ENCODE data around the gene GUF1.
"Not testable (repeated sequence)": the region's sequence is repeated elsewhere in the genome, so short reads cannot be mapped to it uniquely, and the experiment has no call there.

GUF1 gene

GRCh38 chr4:44725166-44725565, 46.9 kb downstream of the GUF1 start:
- Histone ChIP-seq H3K27ac (peak overlapping the region in 8 of 11 experiments; percentile 83 to 93 (median 90); a peak in 12 of 22 replicates), H4K20me1 (peaks cover 3 to 56% (median 39%) of the 10 kb centered on the region in 11 experiments; a peak in 20 of 22 replicates), H3K27me3 (no peaks in the 10 kb centered on the region), H3K4me1 (peaks cover 12 to 33% (median 23%) of the 10 kb centered on the region in 10 experiments), H3K4me3 (peak overlapping the region; percentile 73 to 95 (median 85)), H3K9ac (peak overlapping the region; percentile 84 to 93 (median 90)), H3K4me2 (peak overlapping the region; percentile 71 to 96 (median 87)), H3K36me3 (peaks cover 0 to 23% (median 8%) of the 10 kb centered on the region in 11 experiments; a peak in 9 of 22 replicates), H3K9me3 (replicated peaks in 1 of 11) (no peaks in the 10 kb centered on the region)
- no peak for TF ChIP-seq Cebpa-rat (IDR thresholded peaks at IDR 0.05)

DNA sequence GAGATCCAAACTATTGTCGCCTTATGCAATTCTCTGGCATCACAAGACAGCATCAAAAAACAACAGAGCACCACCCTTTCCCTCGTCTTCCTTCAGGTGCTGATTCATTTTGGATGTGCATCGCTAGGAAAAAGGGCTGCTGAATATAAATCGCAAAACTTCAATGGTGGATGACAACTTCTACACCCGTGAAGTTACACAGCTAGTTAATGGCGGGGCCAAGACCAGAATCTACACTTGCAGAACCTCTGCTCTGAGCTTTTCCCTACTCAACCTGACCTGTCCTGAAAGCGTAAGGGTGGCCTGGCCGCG, 47.5 kb downstream of the GUF1 start:
- TF ChIP-seq Cebpa-rat (IDR thresholded peaks at IDR 0.05), result no peak
- Histone ChIP-seq H3K36me3 (peaks cover 0 to 22% (median 3%) of the 10 kb centered on the region in 11 experiments; a peak in 8 of 22 replicates), H3K4me3 (peak overlapping the region; percentile 73 to 95 (median 85)), H3K4me1 (peaks cover 12 to 33% (median 23%) of the 10 kb centered on the region in 10 experiments), H3K9ac (peak overlapping the region; percentile 84 to 93 (median 90)), H3K27me3 (no peaks in the 10 kb centered on the region), H3K9me3 (replicated peaks in 1 of 11) (no peaks in the 10 kb centered on the region), H3K27ac (peak overlapping the region; percentile 78 to 93 (median 89); a peak in 21 of 22 replicates), H4K20me1 (peaks cover 0 to 51% (median 34%) of the 10 kb centered on the region in 11 experiments; a peak in 19 of 22 replicates), H3K4me2 (peak overlapping the region; percentile 71 to 96 (median 87))

GRCh38 chr4:44726038-44726871, 48.0 kb downstream of the GUF1 start, which contains the start of gene GNPDA2:
Gene GNPDA2 (minus strand): TSS chr4:44726556. CDS start chr4:44722207, 4,349 bp downstream.
- Histone ChIP-seq H3K9ac (peak within 1 kb of the TSS; percentile 84 to 93 (median 90)), H3K36me3 (peaks cover 0 to 16% (median 0%) of the 10 kb centered on the region in 11 experiments; a peak in 4 of 22 replicates), H3K4me3 (peak within 1 kb of the TSS; percentile 73 to 95 (median 85)), H3K27ac (peak within 1 kb of the TSS; percentile 78 to 93 (median 89)), H3K4me2 (peak within 1 kb of the TSS; percentile 71 to 96 (median 87)), H3K9me3 (replicated peaks in 1 of 11) (no peaks in the 10 kb centered on the region), H3K27me3 (no peaks in the 10 kb centered on the region), H4K20me1 (peaks cover 0 to 45% (median 28%) of the 10 kb centered on the region in 11 experiments; a peak in 18 of 22 replicates), H3K4me1 (peaks cover 12 to 33% (median 23%) of the 10 kb centered on the region in 10 experiments)
- TF ChIP-seq Cebpa-rat (IDR thresholded peaks at IDR 0.05), result no peak

DNA sequence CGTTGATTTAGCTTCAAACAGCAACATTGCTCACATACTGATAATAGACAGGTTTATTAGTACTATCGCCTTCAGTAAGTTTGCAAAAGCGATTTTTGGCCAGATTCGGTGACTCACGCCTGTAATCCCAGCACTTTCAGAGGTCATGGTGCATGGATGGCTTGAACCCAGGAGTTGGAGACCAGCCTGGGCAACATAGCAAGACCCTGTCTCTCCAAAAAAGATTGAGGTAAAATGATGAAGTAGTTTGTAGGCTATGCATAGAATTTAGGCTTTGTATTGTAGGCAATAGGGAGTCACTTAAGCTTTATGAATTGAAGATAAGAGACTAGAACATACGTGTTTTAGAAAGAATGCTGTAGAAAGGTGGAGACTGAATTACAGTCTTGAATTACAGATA, 49.3 kb downstream of the GUF1 start:
- peak overlapping the region in 7 of 11 experiments; percentile 71 to 89 (median 87); a peak in 11 of 22 replicates for H3K4me2 ChIP-seq
- peaks cover 0 to 33% (median 18%) of the 10 kb centered on the region in 11 experiments; a peak in 16 of 22 replicates for H4K20me1 ChIP-seq
- no peak overlapping the region for H3K9ac ChIP-seq
- no peak for TF ChIP-seq Cebpa-rat (IDR thresholded peaks at IDR 0.05)
- H3K4me3 ChIP-seq, result no peak overlapping the region
- no peak overlapping the region for H3K27ac ChIP-seq
- no peaks in the 10 kb centered on the region for H3K9me3 ChIP-seq (replicated peaks in 1 of 11)
- peaks cover 12 to 33% (median 23%) of the 10 kb centered on the region in 10 experiments for H3K4me1 ChIP-seq
- H3K36me3 ChIP-seq, result peaks cover 0 to 13% (median 0%) of the 10 kb centered on the region in 11 experiments; a peak in 3 of 22 replicates
- no peaks in the 10 kb centered on the region for H3K27me3 ChIP-seq

DNA sequence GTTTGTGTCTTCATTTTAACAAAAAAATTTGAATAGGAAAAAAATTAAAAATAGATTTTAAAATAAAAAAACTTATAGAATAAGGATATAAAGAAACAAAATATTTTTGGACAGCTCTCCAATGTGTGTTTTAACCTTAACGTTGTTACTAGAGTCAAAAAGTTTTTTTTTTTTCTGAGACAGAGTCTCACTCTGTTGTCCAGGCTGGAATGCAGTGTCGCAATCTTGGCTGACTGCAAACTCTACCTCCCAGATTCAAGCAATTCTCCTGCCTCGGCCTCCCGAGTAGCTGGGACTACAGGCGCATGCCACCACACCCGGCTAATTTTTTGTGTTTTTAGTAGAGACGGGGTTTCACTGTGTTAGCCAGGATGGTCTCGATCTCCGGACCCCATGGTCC, 50.5 kb downstream of the GUF1 start:
- H3K4me2 ChIP-seq; H3K27ac ChIP-seq; H3K27me3 ChIP-seq; H3K4me3 ChIP-seq; H3K9me3 ChIP-seq (replicated peaks in 1 of 11); H3K9ac ChIP-seq; H3K36me3 ChIP-seq: not testable (repeated sequence)
- Histone ChIP-seq H3K4me1 (peaks cover 12 to 29% (median 22%) of the 10 kb centered on the region in 10 experiments), H4K20me1 (peaks cover 0 to 21% (median 5%) of the 10 kb centered on the region in 11 experiments; a peak in 14 of 22 replicates)

GRCh38 chr4:44736900-44737299, 58.7 kb downstream of the GUF1 start:
- H3K27ac ChIP-seq, result 0 out of 22 replicates have a peak overlapping the region, but pooled peaks of 2 of the 11 experiments have one; percentile 15 to 23
- no peaks in the 10 kb centered on the region for H3K27me3 ChIP-seq
- H3K4me3 ChIP-seq, result no peak overlapping the region
- no peak for TF ChIP-seq Cebpa-rat (IDR thresholded peaks at IDR 0.05)
- no peaks in the 10 kb centered on the region for H3K36me3 ChIP-seq
- H3K4me2 ChIP-seq, result peak overlapping the region in 5 of 11 experiments; percentile 1 to 41 (median 11); a peak in 5 of 22 replicates
- H4K20me1 ChIP-seq, result no peaks in the 10 kb centered on the region
- no peaks in the 10 kb centered on the region for H3K9me3 ChIP-seq (replicated peaks in 1 of 11)
- H3K4me1 ChIP-seq, result peaks cover 0 to 19% (median 5%) of the 10 kb centered on the region in 10 experiments; a peak in 8 of 20 replicates
- no peak overlapping the region for H3K9ac ChIP-seq

DNA sequence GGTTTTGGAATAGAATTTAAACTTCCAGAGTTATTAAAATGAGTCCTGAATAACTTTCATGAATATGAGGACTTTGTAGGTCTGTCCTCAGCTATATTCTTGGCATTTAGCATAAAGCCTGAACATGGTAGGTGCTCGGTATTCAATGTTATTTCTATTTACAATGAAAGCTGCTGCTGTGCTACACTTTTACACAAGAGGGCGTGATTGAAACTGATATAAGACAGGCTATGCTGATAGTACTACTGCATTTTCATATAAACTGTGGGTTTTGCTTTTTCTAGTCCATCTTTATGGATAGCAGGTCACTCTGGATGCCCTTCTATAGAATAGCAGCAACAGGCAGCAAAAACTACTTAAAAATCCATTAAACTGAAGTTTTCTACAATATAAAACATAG, 60.4 kb downstream of the GUF1 start:
- Histone ChIP-seq H3K27ac (no peak overlapping the region), H3K27me3 (no peaks in the 10 kb centered on the region), H4K20me1 (no peaks in the 10 kb centered on the region), H3K9ac (no peak overlapping the region), H3K4me1 (peaks cover 0 to 19% (median 5%) of the 10 kb centered on the region in 10 experiments; a peak in 8 of 20 replicates), H3K9me3 (replicated peaks in 1 of 11) (no peaks in the 10 kb centered on the region), H3K36me3 (no peaks in the 10 kb centered on the region), H3K4me2 (no peak overlapping the region), H3K4me3 (no peak overlapping the region)
- no peak for TF ChIP-seq Cebpa-rat (IDR thresholded peaks at IDR 0.05)

DNA sequence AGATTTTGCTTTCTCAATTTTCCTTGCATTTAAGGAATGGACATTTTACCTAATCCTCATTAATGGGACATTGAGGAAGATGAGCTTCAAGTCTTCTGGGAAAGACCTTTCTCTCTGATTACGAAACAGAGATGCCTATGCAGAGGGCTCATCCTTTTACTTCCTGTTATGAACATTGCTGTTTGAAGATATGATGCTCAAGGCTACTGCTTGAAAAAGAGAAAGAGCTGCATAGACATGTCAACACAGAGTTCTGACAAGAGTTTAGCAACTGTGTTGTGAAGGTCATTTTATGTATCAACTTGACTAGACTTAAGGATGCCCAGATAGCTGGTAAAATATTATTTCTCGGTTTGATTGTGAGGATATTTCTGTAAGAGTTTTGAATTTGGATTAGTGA, 62.0 kb downstream of the GUF1 start:
- H3K27me3 ChIP-seq, result no peaks in the 10 kb centered on the region
- peak overlapping the region in 2 of 11 experiments; percentile 13 to 32; a peak in 3 of 22 replicates for H3K4me2 ChIP-seq
- H3K4me3 ChIP-seq, result no peak overlapping the region
- H4K20me1 ChIP-seq, result no peaks in the 10 kb centered on the region
- 0 out of 22 replicates have a peak, but pooled peaks of 1 of the 11 experiments have one; percentile 12 for TF ChIP-seq Cebpa-rat (IDR thresholded peaks at IDR 0.05)
- H3K9ac ChIP-seq, result no peak overlapping the region
- no peak overlapping the region for H3K27ac ChIP-seq
- H3K9me3 ChIP-seq (replicated peaks in 1 of 11), result no peaks in the 10 kb centered on the region
- peaks cover 0 to 19% (median 5%) of the 10 kb centered on the region in 10 experiments; a peak in 8 of 20 replicates for H3K4me1 ChIP-seq
- H3K36me3 ChIP-seq, result no peaks in the 10 kb centered on the region
